OCI-LY3 (cell line): ENCODE results near the gene FANCC.

Experiments used
- EZH2phosphoT487 ChIP-seq: fragments of 200-600 bp; shearing (Covaris generic); IDR thresholded peaks from 2 replicates; pipeline ENCODE4 v1.6.1; 2018; ENCODE audit warnings: antibody characterized with exemption, mixed run types, low read depth
- TF ChIP-seq, protein P1 (sequence below): fragments of 200-600, 300-600 bp; sonication (generic); IDR thresholded peaks from 2 replicates; pipeline ENCODE4 v1.5.1; 2014; ENCODE audit warnings: antibody characterized with exemption, low read length, low read depth

DNA sequence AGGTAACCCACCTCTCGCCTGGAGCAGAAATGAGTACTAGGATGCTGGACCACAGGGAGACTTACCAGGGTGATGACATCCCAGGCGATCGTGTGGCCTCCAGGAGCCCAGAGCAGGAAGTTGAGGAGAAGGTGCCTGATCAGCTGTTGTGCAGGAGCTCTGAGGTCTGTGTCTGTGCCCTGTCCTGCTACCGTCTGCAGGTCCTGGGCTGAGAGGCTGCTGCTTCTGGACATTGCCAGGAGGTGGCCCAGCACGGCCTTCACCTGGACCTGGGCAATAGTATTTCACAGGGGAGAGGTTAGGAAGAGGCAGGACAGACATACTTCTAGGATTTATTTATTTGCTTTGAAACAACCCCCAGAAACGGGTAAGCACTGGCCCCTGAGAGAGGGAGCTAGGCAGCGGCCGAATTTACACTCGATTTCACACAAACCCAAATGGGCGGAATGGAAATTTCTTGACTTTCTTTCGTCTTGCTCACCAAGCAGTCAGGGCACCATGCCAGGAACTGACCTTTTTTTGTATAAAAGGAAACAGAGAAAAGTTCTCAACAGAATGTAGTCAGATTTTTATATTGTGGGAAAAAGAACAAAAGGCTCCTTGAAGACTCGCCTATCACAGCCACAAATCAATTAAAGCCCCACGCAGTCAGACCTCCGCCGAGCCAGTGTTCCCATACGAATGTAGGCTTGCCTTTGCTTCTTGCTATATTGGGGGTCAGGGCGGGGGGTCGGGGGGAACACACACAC is 210.3 kb downstream of the FANCC start:
- no peak for TF ChIP-seq EZH2phosphoT487
- TF ChIP-seq, protein P1, sequence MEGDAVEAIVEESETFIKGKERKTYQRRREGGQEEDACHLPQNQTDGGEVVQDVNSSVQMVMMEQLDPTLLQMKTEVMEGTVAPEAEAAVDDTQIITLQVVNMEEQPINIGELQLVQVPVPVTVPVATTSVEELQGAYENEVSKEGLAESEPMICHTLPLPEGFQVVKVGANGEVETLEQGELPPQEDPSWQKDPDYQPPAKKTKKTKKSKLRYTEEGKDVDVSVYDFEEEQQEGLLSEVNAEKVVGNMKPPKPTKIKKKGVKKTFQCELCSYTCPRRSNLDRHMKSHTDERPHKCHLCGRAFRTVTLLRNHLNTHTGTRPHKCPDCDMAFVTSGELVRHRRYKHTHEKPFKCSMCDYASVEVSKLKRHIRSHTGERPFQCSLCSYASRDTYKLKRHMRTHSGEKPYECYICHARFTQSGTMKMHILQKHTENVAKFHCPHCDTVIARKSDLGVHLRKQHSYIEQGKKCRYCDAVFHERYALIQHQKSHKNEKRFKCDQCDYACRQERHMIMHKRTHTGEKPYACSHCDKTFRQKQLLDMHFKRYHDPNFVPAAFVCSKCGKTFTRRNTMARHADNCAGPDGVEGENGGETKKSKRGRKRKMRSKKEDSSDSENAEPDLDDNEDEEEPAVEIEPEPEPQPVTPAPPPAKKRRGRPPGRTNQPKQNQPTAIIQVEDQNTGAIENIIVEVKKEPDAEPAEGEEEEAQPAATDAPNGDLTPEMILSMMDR: no peak
